CD4-positive, alpha-beta T cell treated with Interleukin-4 for 4 hours (primary cell): ENCODE data around the gene FREM2.

Experiments used
- DNase-seq: peaks from one replicate; pipeline ENCODE4 v3.0.0-alpha.2; 2020

The FREM2 gene

GRCh38 chr13:38849315-38849714 is 162.4 kb downstream of the FREM2 start:
- no peak for DNase-seq

DNA sequence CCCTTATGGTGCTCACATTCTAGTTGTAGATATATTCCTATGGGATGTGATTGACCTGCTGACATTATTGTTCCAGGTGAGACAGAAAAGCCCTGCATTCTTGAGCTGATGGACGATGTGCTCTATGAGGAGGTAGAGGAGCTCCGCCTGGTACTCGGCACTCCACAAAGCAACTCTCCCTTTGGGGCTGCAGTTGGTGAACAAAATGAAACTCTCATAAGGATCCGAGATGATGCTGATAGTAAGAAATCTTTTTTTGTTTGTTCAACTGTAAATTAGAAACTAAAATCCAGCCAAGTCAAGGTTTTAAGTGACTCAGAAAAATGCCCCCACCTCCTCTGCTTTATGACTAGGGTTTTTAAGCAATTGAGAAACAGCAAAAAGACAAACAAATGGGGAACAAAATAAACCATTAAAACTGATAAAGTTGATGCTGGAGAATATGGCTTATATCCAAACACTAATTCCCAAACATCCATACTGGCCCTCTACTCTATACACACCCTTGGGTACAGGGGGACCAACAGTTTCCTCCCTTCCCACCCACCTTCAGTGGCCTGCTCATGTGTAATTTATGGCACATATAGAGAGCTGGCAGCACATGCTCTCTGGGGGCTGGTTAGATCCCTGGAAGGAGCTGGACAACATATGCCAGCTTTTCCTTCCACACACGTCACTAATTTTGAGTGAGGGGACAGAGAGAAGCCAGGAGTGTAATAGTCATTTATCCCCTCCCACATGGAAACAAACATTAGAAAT is 164.2 kb downstream of the FREM2 start:
- DNase-seq, result no peak

DNA sequence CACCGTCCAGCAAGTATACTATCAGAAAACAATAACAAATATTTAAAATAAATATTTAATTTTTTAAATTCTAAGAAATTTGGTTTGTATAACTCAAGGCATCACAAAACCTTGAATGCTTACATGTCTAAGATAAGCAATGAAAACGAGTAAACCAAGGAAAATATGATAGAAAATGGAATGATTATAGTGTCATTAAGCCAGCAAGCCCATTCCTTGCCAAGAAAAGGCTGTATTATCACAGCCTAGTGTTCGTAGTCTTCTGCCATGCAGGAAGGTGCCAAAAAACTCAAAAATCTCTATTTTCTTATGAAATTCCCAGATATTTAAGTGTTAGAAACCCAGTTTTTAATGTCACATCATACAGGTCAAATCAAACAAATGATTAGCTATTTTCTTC is 167.3 kb downstream of the FREM2 start:
- no peak for DNase-seq

- no peak for DNase-seq
Measured at GRCh38 chr13:38856065-38856464, 169.2 kb downstream of the FREM2 start.

- no peak for DNase-seq
Measured at GRCh38 chr13:38862443-38862842, 175.6 kb downstream of the FREM2 start.

DNA sequence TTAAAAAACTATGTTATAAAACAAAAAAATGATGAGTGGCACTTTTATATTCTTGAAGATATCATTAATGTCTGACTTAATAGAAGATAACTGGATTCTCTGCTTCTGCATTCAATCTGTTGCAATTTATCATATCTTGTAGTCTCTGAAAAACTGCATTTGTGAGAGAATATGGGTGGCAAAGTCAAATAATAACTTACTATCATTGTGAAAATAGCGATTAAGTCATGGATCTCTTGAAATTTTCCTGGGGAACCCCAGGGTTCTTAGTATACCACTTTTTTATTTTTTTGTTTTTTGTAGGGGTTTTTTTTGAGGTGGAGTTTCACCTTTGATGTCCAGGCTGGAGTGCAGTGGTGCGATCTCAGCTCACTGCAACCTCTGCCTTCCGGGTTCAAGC is 176.7 kb downstream of the FREM2 start:
- no peak for DNase-seq

DNA sequence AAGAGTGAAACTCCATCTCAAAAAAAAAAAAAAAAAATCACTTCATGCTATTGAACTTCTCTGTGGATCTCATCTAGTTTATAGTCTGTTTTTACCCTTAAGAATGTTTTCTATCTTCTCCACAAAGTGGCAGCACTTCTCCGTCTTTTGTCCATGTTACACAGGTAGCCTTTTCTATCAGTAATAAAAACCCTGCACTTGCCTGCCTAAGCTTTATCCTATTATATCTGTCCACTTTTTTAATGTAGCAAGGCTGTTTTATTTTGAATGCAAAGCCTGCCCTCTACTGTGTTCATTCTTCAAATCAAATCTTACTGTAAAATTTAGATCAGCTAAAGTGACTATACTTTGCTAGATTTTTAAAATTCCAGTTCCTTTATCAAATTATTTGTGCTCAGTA is 179.8 kb downstream of the FREM2 start:
- no peak for DNase-seq

GRCh38 chr13:38868399-38868798 is 181.5 kb downstream of the FREM2 start:
- no peak for DNase-seq

GRCh38 chr13:38868870-38869269 is 182.0 kb downstream of the FREM2 start:
- no peak for DNase-seq

DNA sequence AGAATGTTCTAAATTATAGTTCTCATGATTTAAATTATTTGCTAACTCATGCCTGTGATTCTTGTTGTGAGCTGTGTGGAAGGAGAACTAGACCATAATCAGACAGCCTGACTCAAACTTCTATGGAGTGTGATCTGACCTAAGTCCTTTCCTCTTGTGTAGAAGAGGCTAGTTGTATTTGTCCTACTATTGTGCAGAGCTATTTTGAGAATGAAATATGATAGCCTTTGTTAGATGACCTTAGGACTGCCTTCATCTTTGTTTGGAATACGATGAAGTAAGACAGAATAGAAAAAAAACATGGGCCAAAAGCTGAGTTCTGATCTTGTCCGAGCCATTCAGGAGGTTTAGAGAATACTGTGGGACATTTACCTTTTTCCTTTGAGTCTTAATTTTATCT is 184.4 kb downstream of the FREM2 start:
- DNase-seq, result no peak

- no peak for DNase-seq
Measured at GRCh38 chr13:38872693-38873092, 185.8 kb downstream of the FREM2 start.

DNA sequence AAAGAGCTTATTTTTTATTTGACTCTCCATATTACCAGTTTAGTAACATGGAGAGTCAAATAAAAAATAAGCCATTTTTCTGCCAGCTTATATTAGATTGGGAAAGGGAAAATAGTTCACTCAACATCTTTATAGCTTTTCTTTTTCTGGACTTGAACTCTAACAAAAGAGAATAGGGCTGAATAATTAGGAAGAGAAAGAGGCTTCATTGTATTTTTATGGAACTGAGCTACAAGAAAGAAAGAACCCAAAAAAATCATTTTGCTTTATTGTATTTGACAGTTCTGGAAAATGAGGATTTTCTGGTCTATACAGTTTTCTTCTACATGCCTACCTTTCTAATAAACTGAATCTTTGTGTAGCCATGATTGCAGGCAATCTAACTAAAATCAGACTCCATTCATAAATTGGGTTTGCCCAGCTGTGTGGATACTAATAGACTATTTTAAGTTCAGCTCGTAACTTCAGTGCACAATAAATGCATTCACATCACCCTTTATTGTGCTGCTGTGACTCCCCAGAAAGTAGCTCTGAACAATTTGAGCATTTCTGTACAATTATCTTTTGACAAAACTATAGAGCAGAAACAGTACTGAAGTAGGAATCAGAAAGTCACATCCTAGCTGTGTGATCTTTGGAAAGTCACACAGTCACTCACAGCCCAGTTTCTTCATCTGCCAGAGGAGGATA is 188.5 kb downstream of the FREM2 start:
- DNase-seq, result no peak

DNA sequence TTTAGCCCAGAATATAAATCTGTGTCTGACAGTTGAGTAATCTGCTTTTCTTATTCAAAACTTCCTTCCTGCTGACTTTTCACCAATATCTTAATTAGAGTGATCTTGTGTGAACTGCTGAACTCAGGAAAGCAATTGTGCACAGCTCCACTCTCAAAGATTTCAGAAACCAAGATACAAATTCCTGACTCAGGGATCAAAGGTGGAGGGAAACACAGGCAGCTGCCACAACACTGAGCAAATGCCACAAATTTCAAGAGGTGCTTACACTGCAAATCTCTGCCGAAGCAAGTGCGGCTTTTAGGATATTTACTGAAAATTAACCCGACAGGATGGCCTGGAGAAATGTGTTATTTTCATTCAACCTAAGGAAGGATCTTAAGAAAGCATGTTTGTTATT is 192.4 kb downstream of the FREM2 start:
- DNase-seq, result no peak

- DNase-seq, result no peak
Measured at GRCh38 chr13:38879786-38880185, 192.9 kb downstream of the FREM2 start.

DNA sequence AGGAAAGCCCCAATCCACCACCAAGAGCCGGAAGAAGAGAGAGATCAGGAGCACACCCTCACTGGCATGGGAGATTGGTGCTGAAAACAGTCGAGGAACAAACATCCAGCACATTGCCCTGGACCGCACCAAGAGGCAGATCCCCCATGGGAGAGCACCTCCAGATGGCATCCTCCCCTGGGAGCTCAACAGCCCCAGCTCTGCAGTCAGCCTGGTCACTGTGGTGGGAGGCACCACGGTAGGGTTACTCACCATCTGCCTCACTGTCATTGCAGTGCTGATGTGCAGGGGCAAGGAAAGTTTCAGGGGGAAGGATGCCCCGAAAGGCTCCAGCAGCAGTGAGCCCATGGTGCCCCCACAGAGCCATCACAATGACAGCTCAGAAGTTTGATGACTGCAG is 193.5 kb downstream of the FREM2 start:
- DNase-seq, result no peak

DNA sequence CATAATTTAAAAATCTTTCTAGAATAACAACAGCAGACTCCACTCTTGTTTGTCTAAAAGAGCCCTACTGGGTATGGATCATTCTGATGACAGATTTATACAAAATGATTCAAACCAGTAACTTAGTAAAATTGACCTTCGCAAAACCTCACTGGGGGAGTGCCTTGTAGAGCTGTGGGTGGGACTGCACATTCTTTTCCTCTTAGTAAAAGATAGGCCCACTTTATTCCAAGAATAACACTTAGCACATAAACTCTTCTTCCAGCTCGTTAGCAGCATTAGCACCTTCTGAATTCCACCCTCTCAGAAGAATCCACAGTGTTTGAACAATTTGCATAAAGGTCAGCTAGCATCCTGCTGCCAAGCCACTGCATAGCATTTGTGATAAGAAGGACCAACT is 196.9 kb downstream of the FREM2 start:
- no peak for DNase-seq

DNA sequence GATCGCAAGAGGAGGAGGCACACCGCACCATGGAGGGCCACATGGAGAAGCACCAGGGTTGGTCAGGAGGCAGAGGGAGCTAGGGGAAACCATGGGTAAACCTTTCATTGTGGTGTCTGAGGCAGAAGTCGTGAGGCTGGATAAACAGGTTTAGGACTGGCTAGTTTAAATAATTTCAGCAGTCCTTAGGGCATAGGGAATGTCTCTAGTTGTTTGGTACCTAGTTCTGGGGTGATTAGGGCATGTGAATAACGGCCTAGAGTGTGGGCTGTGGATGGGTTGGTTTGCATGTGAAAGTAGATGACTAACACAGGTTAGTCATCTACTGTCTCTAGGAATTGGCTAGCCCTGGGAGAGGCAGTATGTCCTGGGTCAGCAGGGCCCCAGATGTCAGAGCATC is 201.4 kb downstream of the FREM2 start:
- DNase-seq, result no peak

DNA sequence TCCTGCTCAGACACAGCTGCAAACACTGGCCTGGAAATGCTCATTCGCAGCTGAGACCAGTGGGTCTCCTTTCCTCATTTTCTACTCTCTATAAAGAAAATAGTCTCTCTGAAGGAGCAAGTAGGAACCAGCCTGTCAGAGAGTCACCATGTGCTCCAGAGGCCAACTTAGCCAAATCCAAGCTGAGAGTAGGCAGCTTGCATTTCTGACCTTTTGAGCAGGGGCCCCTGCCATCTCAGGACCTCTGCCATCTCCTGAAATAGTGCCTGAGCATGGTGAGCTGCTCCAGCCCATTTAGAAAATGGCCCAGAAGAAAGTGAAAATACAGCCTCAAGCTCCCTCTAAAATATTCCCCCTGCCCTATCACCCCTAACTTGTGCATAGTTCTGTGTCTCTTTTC is 208.2 kb downstream of the FREM2 start:
- no peak for DNase-seq

DNA sequence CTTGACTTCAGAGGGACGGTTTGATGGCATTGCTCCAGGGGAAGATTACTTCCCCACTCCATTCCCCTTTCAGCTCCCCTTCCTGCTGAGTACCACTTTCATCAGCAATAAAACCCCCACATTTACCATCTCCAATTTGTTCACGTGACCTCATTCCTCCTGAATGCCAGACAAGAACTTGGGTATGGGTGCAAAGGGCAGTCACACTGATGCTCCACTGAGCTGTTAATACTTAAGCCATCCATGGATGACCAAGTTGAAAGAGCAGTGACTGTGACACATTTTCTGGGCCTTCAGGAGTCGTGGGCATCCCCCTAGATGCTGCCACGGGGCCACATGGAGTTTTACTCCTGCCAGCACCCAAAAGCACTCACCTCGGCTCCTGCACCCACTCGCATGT is 210.6 kb downstream of the FREM2 start:
- no peak for DNase-seq

DNA sequence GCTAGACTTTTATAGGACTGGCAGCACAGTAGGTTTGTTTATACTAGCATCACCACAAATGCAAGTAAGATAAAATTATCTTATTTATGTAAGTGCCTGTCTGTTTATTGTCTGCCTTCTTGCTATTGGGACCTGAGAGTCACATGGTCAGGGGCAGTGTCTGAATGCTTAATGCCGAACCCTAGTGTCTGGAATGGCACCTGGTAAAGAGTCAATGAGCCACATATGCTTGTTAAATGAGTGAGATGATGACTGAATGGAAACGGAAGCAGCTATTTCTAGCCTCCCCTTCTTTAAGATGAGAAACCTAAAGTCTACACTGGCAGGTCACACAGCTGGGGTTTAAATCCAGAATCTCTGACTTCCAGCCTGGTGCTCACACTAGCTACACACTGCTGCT is 211.6 kb downstream of the FREM2 start:
- DNase-seq, result no peak

- no peak for DNase-seq
Measured at GRCh38 chr13:38899571-38899970, 212.7 kb downstream of the FREM2 start.

GRCh38 chr13:38900188-38900587 is 213.3 kb downstream of the FREM2 start:
- no peak for DNase-seq

DNA sequence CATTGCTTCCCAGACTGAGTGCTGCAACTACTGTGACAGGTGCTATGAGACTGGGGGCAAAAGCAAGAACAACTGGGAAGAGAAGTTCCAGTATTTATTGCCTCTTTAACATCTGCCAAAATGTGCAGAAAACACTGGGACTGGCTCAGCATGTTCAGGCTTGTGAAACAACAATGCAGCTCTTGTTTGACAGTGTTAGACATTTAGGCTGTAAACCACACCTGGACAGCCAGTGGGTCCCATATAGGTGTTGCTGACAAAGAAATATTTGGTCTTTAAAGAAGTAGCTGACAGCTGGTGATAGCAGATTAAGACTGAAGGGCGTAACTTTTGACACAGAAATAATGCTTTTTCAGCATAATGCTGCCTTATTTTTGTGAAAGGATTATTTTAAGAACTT is 215.7 kb downstream of the FREM2 start:
- DNase-seq, result no peak

DNA sequence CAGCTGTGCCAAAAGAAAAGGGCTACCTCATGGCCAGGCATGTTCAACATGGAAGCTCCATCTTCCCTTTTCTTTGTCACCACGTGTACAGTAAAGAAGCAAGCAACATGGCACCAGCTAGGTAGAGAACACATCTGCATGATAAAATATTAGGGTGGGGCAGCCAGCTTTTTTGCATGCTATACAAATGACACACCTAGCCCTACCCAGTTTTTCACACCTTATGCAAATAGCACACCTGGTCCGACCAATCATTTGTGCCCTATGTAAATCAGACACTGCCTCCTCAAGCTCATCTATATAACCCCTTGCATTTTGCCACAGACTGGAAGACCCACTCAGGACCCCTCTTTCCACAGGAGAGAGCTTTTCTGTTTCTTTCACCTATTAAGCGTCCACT is 218.2 kb downstream of the FREM2 start:
- DNase-seq, result no peak

DNA sequence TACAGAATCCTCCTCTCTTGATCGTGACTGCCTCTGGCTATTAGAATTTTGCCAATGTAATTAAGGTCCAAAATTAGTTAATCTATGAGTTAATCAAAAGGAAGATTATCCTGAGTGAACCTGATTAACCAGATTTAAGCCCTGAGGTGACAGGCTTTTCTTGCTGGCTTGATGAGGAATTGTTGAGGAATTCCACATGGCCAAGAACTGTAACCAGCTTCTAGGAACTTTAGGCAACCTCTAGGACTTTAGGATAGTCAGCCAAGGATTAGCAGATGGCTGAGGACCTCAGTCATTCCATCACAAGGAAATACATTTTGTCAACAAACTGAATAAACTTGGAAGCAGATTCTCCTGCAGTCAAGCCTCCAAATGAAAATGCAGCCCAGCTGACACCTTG is 219.0 kb downstream of the FREM2 start:
- DNase-seq, result no peak
